HK-2 (cell line): ENCODE data around the gene NUDT8.
A peak's percentile ranks its signal among the peaks of the same experiment; 100 is the strongest.
"Not testable (repeated sequence)": the region's sequence is repeated elsewhere in the genome, so short reads cannot be mapped to it uniquely, and the experiment has no call there.

Source experiments
- DNase-seq: peaks from one replicate; pipeline ENCODE4 v3.0.0-alpha.2; 2018; ENCODE audit not compliant: unreplicated experiment

Gene NUDT8

DNA sequence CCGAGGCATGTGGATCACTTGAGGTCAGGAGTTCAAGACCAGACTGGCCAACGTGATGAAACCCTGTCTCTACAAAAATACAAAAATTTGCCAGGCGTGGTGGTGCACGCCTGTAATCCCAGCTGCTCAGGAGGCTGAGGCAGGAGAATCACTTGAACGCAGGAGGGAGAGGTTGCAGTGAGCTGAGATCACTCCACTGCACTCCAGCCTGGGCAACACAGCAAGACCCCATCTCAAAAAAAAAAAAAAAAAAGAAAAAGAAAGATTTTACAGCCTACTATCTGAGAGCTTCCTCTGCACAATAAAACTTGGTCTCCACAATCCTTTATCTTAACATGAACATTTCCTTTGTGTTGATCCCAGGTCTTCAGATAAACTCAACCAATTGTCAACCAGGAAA, 31.0 kb upstream of the NUDT8 start:
- DNase-seq, result not testable (repeated sequence)

- DNase-seq, result not testable (repeated sequence)
Measured at GRCh38 chr11:67659651-67660165, 30.0 kb upstream of the NUDT8 start.

GRCh38 chr11:67657300-67657699, 27.6 kb upstream of the NUDT8 start:
- no peak for DNase-seq

GRCh38 chr11:67656278-67656922, 26.7 kb upstream of the NUDT8 start:
- DNase-seq, result no peak

DNA sequence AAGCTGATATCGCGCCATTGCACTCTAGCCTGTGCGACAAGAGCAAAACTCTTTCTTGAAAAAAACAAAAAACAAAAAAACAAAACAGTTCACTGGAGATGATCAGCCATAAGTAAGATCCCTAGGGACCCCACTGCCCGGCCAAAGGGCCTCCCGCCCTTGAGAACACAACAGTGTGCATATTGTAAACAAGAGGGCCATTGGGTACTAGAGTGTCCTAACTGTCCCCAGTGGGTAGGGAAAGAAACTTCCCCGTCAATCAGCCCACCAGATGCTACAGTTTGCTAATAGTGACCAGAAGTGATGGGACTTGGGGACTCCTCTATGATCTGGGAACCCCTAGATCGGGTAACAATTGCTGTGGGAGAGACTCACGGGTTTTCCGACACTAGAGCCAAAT, 24.5 kb upstream of the NUDT8 start:
- DNase-seq, result no peak

GRCh38 chr11:67652965-67653845, 23.5 kb upstream of the NUDT8 start:
- DNase-seq, result no peak

GRCh38 chr11:67651976-67652781, 22.4 kb upstream of the NUDT8 start:
- no peak for DNase-seq

DNA sequence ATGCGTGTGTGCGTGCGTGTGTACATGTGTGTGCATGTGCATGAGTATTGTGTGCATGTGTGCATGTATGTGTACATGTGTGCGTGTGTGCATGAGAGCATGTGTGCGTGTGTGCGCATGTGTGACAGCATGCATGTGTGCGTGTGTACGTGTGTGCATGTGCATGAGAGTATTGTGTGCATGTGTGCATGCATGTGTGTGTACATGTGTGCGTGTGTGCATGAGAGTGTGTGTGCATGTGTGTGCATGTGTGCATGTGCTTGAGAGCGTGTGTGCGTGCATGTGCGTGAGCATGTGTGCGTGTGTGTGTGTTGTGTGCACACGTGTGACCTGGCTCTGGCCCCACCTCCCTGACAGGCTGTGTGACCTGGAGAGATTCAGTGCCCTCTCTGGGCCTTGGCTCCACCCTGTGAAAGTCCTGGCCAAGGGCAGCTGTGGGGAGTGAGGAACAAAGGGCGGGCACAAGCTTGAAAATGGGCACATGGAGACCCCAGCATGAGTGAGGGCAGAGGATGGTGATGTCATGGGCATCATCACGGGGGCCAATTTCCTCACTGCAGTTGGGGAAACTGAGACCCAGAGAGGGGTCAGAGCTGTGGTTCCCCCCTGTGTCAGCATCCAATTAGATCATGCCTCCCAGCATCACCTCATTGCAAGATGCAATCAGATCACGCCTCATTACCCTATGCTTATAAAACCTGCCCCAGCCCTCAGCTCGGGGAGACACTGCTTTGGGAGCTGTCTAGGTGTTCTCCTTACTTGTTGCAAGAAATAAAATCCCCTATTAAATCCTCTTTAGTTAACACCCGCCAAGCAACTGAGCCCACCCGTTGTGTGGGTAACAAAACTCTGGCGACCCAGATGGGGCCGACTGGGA, 20.1 kb upstream of the NUDT8 start:
- DNase-seq, result no peak

- no peak for DNase-seq
Measured at GRCh38 chr11:67648796-67649613, 19.3 kb upstream of the NUDT8 start.

DNA sequence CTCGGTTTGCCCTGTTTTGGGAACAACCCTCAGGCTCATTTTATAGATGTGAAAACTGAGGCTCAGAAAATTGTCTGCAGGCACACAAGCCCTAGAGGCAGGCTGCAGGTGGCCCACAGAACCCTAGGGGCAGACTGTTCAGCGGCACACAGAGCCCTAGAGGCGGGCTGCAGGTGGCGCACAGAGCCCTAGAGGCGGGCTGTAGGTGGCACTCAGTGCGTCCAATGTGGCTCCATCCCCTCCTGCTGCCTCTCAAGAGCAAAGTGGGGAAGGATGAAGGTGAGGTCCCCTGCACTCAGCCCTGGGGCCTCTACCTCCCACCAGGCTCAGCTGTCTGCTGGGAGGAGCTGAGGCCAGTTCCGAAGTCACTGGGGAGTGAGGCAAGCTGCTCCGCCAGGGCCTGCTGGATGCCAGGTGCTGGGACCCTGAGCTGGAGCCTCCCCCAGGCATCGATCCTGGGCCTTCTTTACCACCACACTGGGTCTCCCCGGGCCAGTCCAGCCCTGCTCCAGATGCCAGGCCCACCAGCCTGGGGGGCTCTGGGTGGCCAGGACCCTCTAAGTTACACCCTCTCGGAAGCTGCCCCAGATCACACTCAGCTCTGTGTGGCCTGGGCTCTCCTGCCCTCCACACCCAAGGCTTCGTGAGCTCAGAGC, 18.5 kb upstream of the NUDT8 start:
- no peak for DNase-seq

GRCh38 chr11:67647471-67647870, 17.7 kb upstream of the NUDT8 start:
- DNase-seq, result no peak

DNA sequence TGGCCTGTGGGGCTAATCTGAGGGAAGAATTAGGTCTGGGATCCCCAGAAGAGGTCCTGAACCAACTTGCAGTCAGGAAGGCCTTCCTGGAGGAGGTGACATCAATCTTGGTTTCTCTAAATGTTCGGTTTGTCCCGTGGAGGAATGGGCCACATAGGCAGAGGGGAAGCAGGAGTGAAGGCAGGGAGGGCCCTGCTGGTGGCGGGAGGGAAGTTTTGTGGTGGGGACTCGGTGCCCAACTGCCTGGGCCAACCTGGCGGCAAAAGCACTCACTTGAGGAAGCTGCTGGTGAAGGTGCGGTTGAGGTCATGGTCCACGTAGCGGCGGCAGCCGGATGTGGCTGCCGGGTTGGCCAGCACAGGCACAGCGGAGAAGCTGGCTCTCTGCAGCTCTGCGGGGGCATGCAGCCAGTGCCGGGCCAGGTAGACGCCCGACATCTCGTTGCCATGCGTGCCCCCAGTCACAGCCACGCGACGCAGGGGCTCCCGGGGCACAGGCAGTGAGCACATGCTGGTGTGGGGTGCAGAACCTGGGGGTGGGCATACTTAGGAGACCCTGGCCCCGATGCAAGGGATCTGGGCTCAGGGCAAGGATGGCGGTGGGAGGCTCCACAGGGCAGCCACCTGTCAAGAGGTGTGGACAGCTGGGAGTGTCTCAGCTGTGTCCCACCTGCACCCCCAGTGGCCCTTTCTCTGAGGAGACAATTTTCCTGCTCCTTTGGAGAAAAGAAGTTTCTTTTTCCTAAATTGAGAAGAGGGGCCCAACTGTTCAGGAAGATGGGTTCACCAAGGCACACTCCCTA, 17.0 kb upstream of the NUDT8 start:
- peak; percentile 64 for DNase-seq

GRCh38 chr11:67645521-67646461, 16.1 kb upstream of the NUDT8 start:
- no peak for DNase-seq

DNA sequence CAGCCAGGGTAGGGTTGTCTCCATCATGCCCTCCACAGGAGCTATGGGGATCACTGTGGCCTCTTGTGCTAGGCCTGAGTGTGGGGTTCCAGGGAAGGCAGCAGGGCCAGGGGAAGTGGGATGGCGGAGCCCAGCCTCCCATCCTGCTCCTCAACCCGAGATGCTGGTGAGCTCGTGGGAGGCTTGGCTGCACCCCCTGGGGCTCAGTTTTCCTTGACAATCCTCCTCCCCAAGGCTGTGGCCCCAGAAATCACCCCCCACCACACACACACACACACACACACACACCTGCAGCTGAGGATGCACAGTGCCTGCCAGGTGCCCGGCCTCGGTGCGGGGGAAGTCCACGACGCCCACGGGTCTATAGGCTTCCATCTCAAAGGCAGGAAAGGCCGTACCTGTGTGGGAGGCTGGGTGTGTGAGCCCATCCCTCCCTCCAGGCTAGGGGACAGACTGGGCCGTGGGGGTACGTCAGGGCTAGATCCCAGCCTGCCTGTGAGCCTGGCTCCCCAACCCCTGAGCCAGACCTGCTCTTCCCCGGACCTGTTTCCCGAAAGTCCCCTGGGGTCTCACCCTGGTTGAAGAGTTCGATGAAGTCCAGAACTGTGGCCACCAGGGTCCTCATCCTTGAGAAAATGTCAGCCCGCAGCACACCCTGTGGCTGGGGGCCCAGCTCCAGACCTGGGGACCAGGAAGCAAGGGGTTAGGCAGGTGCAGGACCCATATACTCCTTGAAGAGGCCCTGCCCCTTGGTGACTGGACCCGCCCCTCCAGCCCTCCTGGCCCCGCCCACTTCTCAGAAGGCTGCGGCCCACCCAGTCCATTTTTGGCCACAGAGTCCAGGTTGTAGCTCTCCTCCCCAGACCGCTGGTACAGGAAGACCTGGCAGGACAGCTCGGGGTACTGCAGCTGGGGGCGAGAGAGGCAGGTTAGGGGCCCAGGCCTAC, 15.0 kb upstream of the NUDT8 start:
- no peak for DNase-seq

- DNase-seq, result no peak
Measured at GRCh38 chr11:67644042-67644441, 14.3 kb upstream of the NUDT8 start.
